HG02610 (cell line): ENCODE measurements around the gene TNPO3.
"Not testable (repeated sequence)": the region's sequence is repeated elsewhere in the genome, so short reads cannot be mapped to it uniquely, and the experiment has no call there.

ENCODE experiments used
- ATAC-seq: cut with Tn5 transposase; IDR thresholded peaks from one replicate; pipeline ENCODE4 v1.9.1; 2021; ENCODE audit warnings: mild to moderate bottlenecking, moderate library complexity; ENCODE audit not compliant: unreplicated experiment

Gene TNPO3

GRCh38 chr7:128924707-128925588 is 130.0 kb downstream of the TNPO3 start:
- no peak for ATAC-seq

GRCh38 chr7:128923411-128923800 is 131.5 kb downstream of the TNPO3 start:
- ATAC-seq, result no peak

GRCh38 chr7:128922496-128923410 is 132.2 kb downstream of the TNPO3 start:
- ATAC-seq, result no peak

- no peak for ATAC-seq
These were observed 133.0 kb downstream of the TNPO3 start for GRCh38 chr7:128921866-128922440.

GRCh38 chr7:128920913-128921582 is 133.9 kb downstream of the TNPO3 start:
- no peak for ATAC-seq

- ATAC-seq, result no peak
These were observed 134.8 kb downstream of the TNPO3 start for GRCh38 chr7:128919881-128920799.

GRCh38 chr7:128919241-128919640 is 135.7 kb downstream of the TNPO3 start:
- no peak for ATAC-seq

- ATAC-seq, result no peak
These were observed 136.8 kb downstream of the TNPO3 start for GRCh38 chr7:128918016-128918665.

- ATAC-seq, result no peak
These were observed 137.8 kb downstream of the TNPO3 start for GRCh38 chr7:128917122-128917521.

GRCh38 chr7:128916643-128916915 is 138.3 kb downstream of the TNPO3 start:
- no peak for ATAC-seq

- no peak for ATAC-seq
These were observed 138.9 kb downstream of the TNPO3 start for GRCh38 chr7:128915841-128916642.

GRCh38 chr7:128915271-128915819 is 139.6 kb downstream of the TNPO3 start:
- no peak for ATAC-seq

- ATAC-seq, result peak; percentile 58
These were observed 140.3 kb downstream of the TNPO3 start for GRCh38 chr7:128914566-128915151.

GRCh38 chr7:128913870-128914565 is 140.9 kb downstream of the TNPO3 start:
- no peak for ATAC-seq

GRCh38 chr7:128912709-128913495 is 142.0 kb downstream of the TNPO3 start:
- not testable (repeated sequence) for ATAC-seq

- ATAC-seq, result no peak
These were observed 142.6 kb downstream of the TNPO3 start for GRCh38 chr7:128912281-128912680.
